Right lobe of liver (tissue), 4 donors: ENCODE measurements around the gene MAST3.

Experiments used
- POLR2A ChIP-seq: fragments of 450-650 bp; IDR thresholded peaks from one replicate; pipeline ENCODE4 v1.6.1; 2017; ENCODE audit warnings: antibody characterized with exemption, mild to moderate bottlenecking
- TF ChIP-seq, protein P1 (sequence below), 4 donors: fragments of 200-600 bp in 3 of 4; fragments of 450-650 bp in 1 of 4; IDR thresholded peaks; one replicate each; pipeline versions ENCODE4 v1.5.1 to v1.8.0; 2016 to 2022; ENCODE audit warnings: antibody characterized with exemption in 4 of 4, mild to moderate bottlenecking in 2 of 4
- donor health status: DM: no; HTN: no; CAD: no.
- donor health status: DM: no; HTN: no; CAD: no.
- donor health status: DM: no; HTN: yes; CAD: no.

DNA sequence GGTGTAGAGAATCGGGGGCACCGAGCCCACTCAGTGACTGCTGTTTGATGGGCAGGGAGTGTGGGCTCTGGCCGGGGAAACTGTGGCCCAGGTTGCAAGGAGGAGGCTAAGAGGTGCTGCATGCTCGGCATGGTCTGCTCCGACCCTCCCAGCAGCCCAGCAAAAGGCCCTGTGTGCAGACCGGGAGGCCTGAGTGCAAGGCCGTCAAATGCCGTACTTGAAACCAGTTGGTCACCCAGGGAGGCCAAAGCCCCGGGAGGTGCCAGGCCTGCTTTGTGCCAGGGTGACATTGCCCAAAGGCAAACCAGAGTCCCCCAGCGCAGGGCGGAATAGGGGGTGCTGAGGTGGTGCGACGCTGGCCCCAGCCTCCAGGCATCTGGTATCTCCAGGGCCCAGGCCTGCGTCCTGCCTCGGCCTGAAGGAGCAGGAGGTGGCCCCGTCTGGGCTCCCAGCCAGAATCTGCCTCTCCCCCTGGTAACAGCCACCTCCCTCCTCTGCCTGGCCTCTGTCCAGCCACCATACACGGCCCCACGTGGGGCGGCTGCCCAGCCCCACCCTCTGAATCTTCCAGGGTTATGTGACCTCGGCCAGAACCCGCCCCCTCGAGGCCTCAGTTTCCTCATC, 59.4 kb downstream of the MAST3 start:
- TF ChIP-seq, protein P1, sequence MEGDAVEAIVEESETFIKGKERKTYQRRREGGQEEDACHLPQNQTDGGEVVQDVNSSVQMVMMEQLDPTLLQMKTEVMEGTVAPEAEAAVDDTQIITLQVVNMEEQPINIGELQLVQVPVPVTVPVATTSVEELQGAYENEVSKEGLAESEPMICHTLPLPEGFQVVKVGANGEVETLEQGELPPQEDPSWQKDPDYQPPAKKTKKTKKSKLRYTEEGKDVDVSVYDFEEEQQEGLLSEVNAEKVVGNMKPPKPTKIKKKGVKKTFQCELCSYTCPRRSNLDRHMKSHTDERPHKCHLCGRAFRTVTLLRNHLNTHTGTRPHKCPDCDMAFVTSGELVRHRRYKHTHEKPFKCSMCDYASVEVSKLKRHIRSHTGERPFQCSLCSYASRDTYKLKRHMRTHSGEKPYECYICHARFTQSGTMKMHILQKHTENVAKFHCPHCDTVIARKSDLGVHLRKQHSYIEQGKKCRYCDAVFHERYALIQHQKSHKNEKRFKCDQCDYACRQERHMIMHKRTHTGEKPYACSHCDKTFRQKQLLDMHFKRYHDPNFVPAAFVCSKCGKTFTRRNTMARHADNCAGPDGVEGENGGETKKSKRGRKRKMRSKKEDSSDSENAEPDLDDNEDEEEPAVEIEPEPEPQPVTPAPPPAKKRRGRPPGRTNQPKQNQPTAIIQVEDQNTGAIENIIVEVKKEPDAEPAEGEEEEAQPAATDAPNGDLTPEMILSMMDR (IDR thresholded peaks at IDR 0.05): no peak
- TF ChIP-seq POLR2A: no peak
